Left ventricle myocardium inferior (tissue), 1 donor: ENCODE results near the gene ADCY7. TPM values are rescaled to one million over a fixed set of nuclear protein-coding genes. Genes with fewer than 3 reads are reported as not detected.

Source experiments
- DNase-seq: peaks from one replicate; pipeline ENCODE4 v3.0.0-alpha.2; 2020
- H3K27ac ChIP-seq: fragments of 200-600 bp; replicated peaks from 2 replicates; pipeline ENCODE4 v1.8.0; 2021
- H3K27me3 ChIP-seq: fragments of 200-600 bp; 2 replicates; pipeline ENCODE4 v1.8.0; 2021; ENCODE audit warnings: low read depth
- H3K36me3 ChIP-seq: fragments of 200-600 bp; 2 replicates; pipeline ENCODE4 v1.8.0; 2021
- H3K4me1 ChIP-seq: fragments of 200-600 bp; 2 replicates; pipeline ENCODE4 v1.8.0; 2021
- H3K4me3 ChIP-seq: fragments of 200-600 bp; 2 replicates; pipeline ENCODE4 v1.8.0; 2021; ENCODE audit warnings: mild to moderate bottlenecking, moderate library complexity
- H3K9me3 ChIP-seq: fragments of 200-600 bp; replicated peaks from 2 replicates; pipeline ENCODE4 v1.8.0; 2021
- CTCF ChIP-seq: fragments of 200-600 bp; IDR thresholded peaks from 2 replicates; pipeline ENCODE4 v1.8.0; 2021; ENCODE audit warnings: antibody characterized with exemption, mild to moderate bottlenecking, borderline replicate concordance
- intact Hi-C: fragments of 100-400 bp; cut with micrococcal nuclease; formaldehyde crosslinking; loops from one replicate; pipeline ENCODE4 v1.11.0; 2022
- long read RNA-seq: library from polyadenylated mRNA; unstranded; transcript quantifications from one replicate; pipeline ENCODE4 v2.0.0, GENCODE V29; 2021
- total RNA-seq: library from RNA; stranded (reverse); fragmentation: NEBNext Ultra II Directional; extraction: Animal tissue kit (Norgen Biotek cat#: 25700); gene quantifications from one replicate; pipeline ENCODE4 v1.2.1, GENCODE V29; 2021
- donor health status: DM: no; HTN: yes; CAD: no; lungs with severe emphysema.

ADCY7 gene
- 9.7 TPM for total RNA-seq
- long read RNA-seq, partial matches to known transcripts: 1 of 2 reads
- long read RNA-seq, other reads (novel, unspliced or antisense): 1 of 2 reads

GRCh38 chr16:50266337-50267091 is at the start of gene ADCY7:
Gene ADCY7 (plus strand): TSS chr16:50266551. CDS start chr16:50288180, 21,629 bp downstream.
- Histone ChIP-seq H3K4me3 (peak within 1 kb of the TSS; percentile 59), H3K27me3 (peaks cover 40% of the 10 kb centered on the region), H3K4me1 (peaks cover 14% of the 10 kb centered on the region), H3K9me3 (no peaks in the 10 kb centered on the region), H3K27ac (peak within 1 kb of the TSS; percentile 62), H3K36me3 (no peaks in the 10 kb centered on the region)
- intact Hi-C loops: no loop called here
- peak; percentile 69 for DNase-seq
- no peak for TF ChIP-seq CTCF

- H3K36me3 ChIP-seq: peaks cover 77% of the 10 kb centered on the region
- TF ChIP-seq CTCF: no peak
- intact Hi-C loops: loop anchor here (10.0 kb wide), 1 partner anchor 445 kb away; no protein-coding TSS in a partner anchor
These were observed 46.9 kb upstream of the ADCY7 start for GRCh38 chr16:50219402-50219975.

GRCh38 chr16:50224286-50224685 is 42.1 kb upstream of the ADCY7 start:
- intact Hi-C loops: loop anchor here (10.0 kb wide), 1 partner anchor 131 kb away; no protein-coding TSS in a partner anchor
- no peaks in the 10 kb centered on the region for H3K27me3 ChIP-seq
- no peak overlapping the region for H3K4me3 ChIP-seq
- H3K36me3 ChIP-seq: peaks cover 77% of the 10 kb centered on the region
- DNase-seq: no peak
- no peaks in the 10 kb centered on the region for H3K4me1 ChIP-seq
- H3K27ac ChIP-seq: no peak overlapping the region
- TF ChIP-seq CTCF: no peak
- H3K9me3 ChIP-seq: no peaks in the 10 kb centered on the region

More at GRCh38 chr16:50219402-50219975, 46.9 kb upstream of the ADCY7 start:
- DNase-seq: no peak
- Histone ChIP-seq H3K4me3 (no peak overlapping the region), H3K4me1 (no peaks in the 10 kb centered on the region), H3K9me3 (no peaks in the 10 kb centered on the region), H3K27me3 (no peaks in the 10 kb centered on the region), H3K27ac (no peak overlapping the region)

- intact Hi-C loops: loop anchor here (10.0 kb wide), 1 partner anchor 128 kb away; no protein-coding TSS in a partner anchor
These were observed 39.2 kb upstream of the ADCY7 start for GRCh38 chr16:50227120-50227519.

GRCh38 chr16:50227665-50228064 is 38.7 kb upstream of the ADCY7 start:
- H3K36me3 ChIP-seq: peaks cover 72% of the 10 kb centered on the region
- intact Hi-C loops: loop anchor here (10.0 kb wide), 1 partner anchor 127 kb away; no protein-coding TSS in a partner anchor
- H3K4me3 ChIP-seq: no peak overlapping the region
- H3K4me1 ChIP-seq: no peaks in the 10 kb centered on the region
- no peaks in the 10 kb centered on the region for H3K27me3 ChIP-seq
- no peak for DNase-seq
- TF ChIP-seq CTCF: no peak
- no peaks in the 10 kb centered on the region for H3K9me3 ChIP-seq
- H3K27ac ChIP-seq: no peak overlapping the region

More at GRCh38 chr16:50227120-50227519, 39.2 kb upstream of the ADCY7 start:
- no peaks in the 10 kb centered on the region for H3K4me1 ChIP-seq
- no peak for TF ChIP-seq CTCF
- H3K36me3 ChIP-seq: peaks cover 77% of the 10 kb centered on the region
- H3K27me3 ChIP-seq: no peaks in the 10 kb centered on the region
- H3K27ac ChIP-seq: no peak overlapping the region
- DNase-seq: no peak
- no peaks in the 10 kb centered on the region for H3K9me3 ChIP-seq
- H3K4me3 ChIP-seq: no peak overlapping the region
